OCI-LY1 (cell line): ENCODE measurements around the gene CEP19.

ENCODE experiments used
- EZH2 ChIP-seq: fragments of 200-600 bp; sonication (generic), shearing (Covaris generic); IDR thresholded peaks from 2 replicates; pipeline ENCODE4 v1.8.0; 2017; ENCODE audit warnings: borderline replicate concordance, mixed run types, mild to moderate bottlenecking, antibody characterized with exemption, low read length, moderate library complexity, mixed read lengths
- TF ChIP-seq, protein P1 (sequence below): fragments of 200-600 bp; sonication (generic), shearing (Covaris generic); IDR thresholded peaks from 2 replicates; pipeline ENCODE4 v1.5.1; 2017; ENCODE audit warnings: mild to moderate bottlenecking, antibody characterized with exemption, low read length, moderate library complexity, mixed read lengths

DNA sequence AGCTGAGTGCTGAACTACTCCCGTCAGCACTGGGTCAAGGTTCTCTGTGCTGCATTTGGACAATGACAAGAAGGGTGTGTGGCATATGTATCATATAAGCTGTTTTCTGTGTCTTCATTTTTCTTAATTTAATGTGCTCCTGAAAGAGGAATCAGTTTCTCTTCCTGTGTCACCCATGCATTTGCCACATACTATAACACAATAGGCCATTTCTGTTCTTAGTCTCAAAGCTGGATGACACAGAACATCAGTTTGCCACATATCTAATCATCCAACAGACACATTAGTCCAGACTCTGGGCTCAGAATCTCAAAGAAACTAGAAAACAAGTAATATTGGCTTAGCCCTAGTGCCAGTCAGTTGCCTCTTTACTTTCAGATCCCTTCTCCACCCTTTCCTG is 34.1 kb downstream of the CEP19 start:
- TF ChIP-seq, protein P1, sequence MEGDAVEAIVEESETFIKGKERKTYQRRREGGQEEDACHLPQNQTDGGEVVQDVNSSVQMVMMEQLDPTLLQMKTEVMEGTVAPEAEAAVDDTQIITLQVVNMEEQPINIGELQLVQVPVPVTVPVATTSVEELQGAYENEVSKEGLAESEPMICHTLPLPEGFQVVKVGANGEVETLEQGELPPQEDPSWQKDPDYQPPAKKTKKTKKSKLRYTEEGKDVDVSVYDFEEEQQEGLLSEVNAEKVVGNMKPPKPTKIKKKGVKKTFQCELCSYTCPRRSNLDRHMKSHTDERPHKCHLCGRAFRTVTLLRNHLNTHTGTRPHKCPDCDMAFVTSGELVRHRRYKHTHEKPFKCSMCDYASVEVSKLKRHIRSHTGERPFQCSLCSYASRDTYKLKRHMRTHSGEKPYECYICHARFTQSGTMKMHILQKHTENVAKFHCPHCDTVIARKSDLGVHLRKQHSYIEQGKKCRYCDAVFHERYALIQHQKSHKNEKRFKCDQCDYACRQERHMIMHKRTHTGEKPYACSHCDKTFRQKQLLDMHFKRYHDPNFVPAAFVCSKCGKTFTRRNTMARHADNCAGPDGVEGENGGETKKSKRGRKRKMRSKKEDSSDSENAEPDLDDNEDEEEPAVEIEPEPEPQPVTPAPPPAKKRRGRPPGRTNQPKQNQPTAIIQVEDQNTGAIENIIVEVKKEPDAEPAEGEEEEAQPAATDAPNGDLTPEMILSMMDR, result no peak
- no peak for TF ChIP-seq EZH2
